HCT116 (cell line): ENCODE results near the gene COL5A2. TPM values are rescaled to one million over a fixed set of nuclear protein-coding genes. Genes with fewer than 3 reads are reported as not detected.

Experiments used
- ATAC-seq: fragments of 200-7000 bp; cut with Tn5 transposase; 2 replicates; pipeline ENCODE4 v1.9.1; 2020; ENCODE audit warnings: mild to moderate bottlenecking, moderate library complexity
- BruUV-seq: library from RNA; stranded (reverse); fragments of 400-500 nt; replicated peaks from 2 replicates; lab custom pipeline; 2021; lab: Mats Ljungman, UMichigan
- CTCF ChIA-PET: fragments of 300-600 bp; sonication (Branson Sonifier 250); formaldehyde crosslinking; loops from one replicate; lab custom pipeline; 2021; ENCODE audit warnings: antibody characterized with exemption; lab: Charles Lee
- POLR2A ChIA-PET: fragments of 300-600, 350-600 bp; sonication (Branson Sonifier 250); formaldehyde crosslinking; loops from one replicate; lab custom pipeline; 2021; ENCODE audit warnings: antibody characterized with exemption; lab: Charles Lee
- RAD21 ChIA-PET, 2 experiments: fragments of 300-600 bp; sonication (Branson Sonifier 250); formaldehyde crosslinking; loops; one replicate each; lab custom pipeline; 2023; ENCODE audit warnings: low total read pairs in 2 of 2; ENCODE audit not compliant: uncharacterized antibody in 2 of 2, unreplicated experiment in 2 of 2, low non-redundant PET in 1 of 2; lab: Charles Lee
- DNase-seq: peaks from one replicate; pipeline ENCODE4 v3.0.0-alpha.2; 2010; ENCODE audit warnings: low read depth, low spot score
- H2AFZ ChIP-seq: fragments of 200-600 bp; shearing (Covaris generic), sonication (generic); 2 replicates; pipeline ENCODE4 v1.6.1; 2017; ENCODE audit warnings: low read depth, mixed run types, mixed read lengths, antibody characterized with exemption, low read length; ENCODE audit not compliant: poor library complexity, severe bottlenecking
- H3K27ac ChIP-seq: 2 replicates; pipeline ENCODE4 v1.5.1; 2012; ENCODE audit warnings: low read depth, low read length
- H3K27me3 ChIP-seq: fragments of 200-600 bp; sonication (generic); 2 replicates; pipeline ENCODE4 v1.6.1; 2016; ENCODE audit warnings: mixed run types, low read length, mixed read lengths; ENCODE audit not compliant: insufficient read depth
- H3K36me3 ChIP-seq, 2 experiments: fragments of 200-500 bp in 1 of 2; fragments of 200-600 bp in 1 of 2; sonication (Bioruptor generic) in 1 of 2; sonication (generic) in 1 of 2; 2 replicates each; pipeline versions ENCODE4 v1.5.1 to v1.6.1; 2014 to 2016; ENCODE audit warnings: low read length in 2 of 2, inconsistent platforms in 1 of 2, mixed read lengths in 1 of 2, mixed run types in 1 of 2; ENCODE audit not compliant: insufficient read depth in 2 of 2, control insufficient read depth in 1 of 2
- H3K4me1 ChIP-seq, 2 experiments: fragments of 200-600 bp in 1 of 2; sonication (generic) in 1 of 2; 2 replicates each; pipeline versions ENCODE4 v1.5.1 to v1.6.1; 2012 to 2017; ENCODE audit warnings: low read length in 2 of 2, inconsistent platforms in 1 of 2, mild to moderate bottlenecking in 1 of 2, mixed read lengths in 1 of 2, mixed run types in 1 of 2, moderate library complexity in 1 of 2; ENCODE audit not compliant: insufficient read depth in 2 of 2, control insufficient read depth in 1 of 2
- H3K4me2 ChIP-seq: fragments of 200-600 bp; sonication (generic); 2 replicates; pipeline ENCODE4 v1.6.1; 2017; ENCODE audit warnings: mixed run types, low read length, mixed read lengths
- H3K4me3 ChIP-seq, 2 experiments: fragments of 200-600 bp in 1 of 2; sonication (generic) in 1 of 2; replicated peaks in 1 of 2; 2 replicates each; pipeline ENCODE4 v1.5.1; 2011 to 2016; ENCODE audit warnings: low read length in 2 of 2, control low read depth in 1 of 2, low read depth in 1 of 2, mild to moderate bottlenecking in 1 of 2, mixed read lengths in 1 of 2, mixed run types in 1 of 2
- H3K79me2 ChIP-seq: fragments of 200-600 bp; sonication (generic); 2 replicates; pipeline ENCODE4 v1.6.1; 2017; ENCODE audit warnings: mild to moderate bottlenecking, mixed run types, low read length, moderate library complexity, mixed read lengths; ENCODE audit not compliant: insufficient read depth
- H3K9ac ChIP-seq: fragments of 200-600 bp; sonication (generic); 2 replicates; pipeline ENCODE4 v1.6.1; 2016; ENCODE audit warnings: low read length, mixed read lengths
- H3K9me2 ChIP-seq: fragments of 200-600 bp; sonication (generic), shearing (Covaris generic); 2 replicates; pipeline ENCODE4 v1.6.1; 2017; ENCODE audit warnings: mixed run types, mild to moderate bottlenecking, moderate library complexity; ENCODE audit not compliant: insufficient read depth
- H3K9me3 ChIP-seq, 2 experiments: fragments of 200-500 bp in 1 of 2; fragments of 200-600 bp in 1 of 2; sonication (Bioruptor generic) in 1 of 2; sonication (generic) in 1 of 2; 2 replicates each; pipeline ENCODE4 v1.6.1; 2014 to 2017; ENCODE audit warnings: low read length in 2 of 2, mixed read lengths in 2 of 2, inconsistent platforms in 1 of 2, low read depth in 1 of 2, mild to moderate bottlenecking in 1 of 2, mixed run types in 1 of 2, moderate library complexity in 1 of 2; ENCODE audit not compliant: control insufficient read depth in 1 of 2, insufficient read depth in 1 of 2
- H4K20me1 ChIP-seq: fragments of 200-600 bp; sonication (generic), shearing (Covaris generic); 2 replicates; pipeline ENCODE4 v1.6.1; 2017; ENCODE audit warnings: mixed run types, mild to moderate bottlenecking, moderate library complexity; ENCODE audit not compliant: insufficient read depth
- ATF3 ChIP-seq: IDR thresholded peaks from 2 replicates; pipeline ENCODE4 v1.6.1; 2012
- CEBPB ChIP-seq: IDR thresholded peaks from 2 replicates; pipeline ENCODE4 v1.6.1; 2012; ENCODE audit warnings: low read depth
- EGR1 ChIP-seq: IDR thresholded peaks from 2 replicates; pipeline ENCODE4 v1.6.1; 2012; ENCODE audit warnings: low read depth
- EZH2 ChIP-seq: fragments of 200-600 bp; sonication (generic); IDR thresholded peaks from 2 replicates; pipeline ENCODE4 v1.6.1; 2017; ENCODE audit warnings: antibody characterized with exemption, mixed run types
- EZH2phosphoT487 ChIP-seq: fragments of 200-600 bp; IDR thresholded peaks from 2 replicates; pipeline ENCODE4 v1.6.1; 2018; ENCODE audit warnings: antibody characterized with exemption, borderline replicate concordance
- JUND ChIP-seq: IDR thresholded peaks from 2 replicates; pipeline ENCODE4 v1.6.1; 2012
- RAD21 ChIP-seq: IDR thresholded peaks from 2 replicates; pipeline ENCODE4 v1.6.1; 2012; ENCODE audit warnings: low read depth, mild to moderate bottlenecking
- SIN3A ChIP-seq: IDR thresholded peaks from 2 replicates; pipeline ENCODE4 v1.6.1; 2012; ENCODE audit warnings: low read depth
- SP1 ChIP-seq: IDR thresholded peaks from 2 replicates; pipeline ENCODE4 v1.6.1; 2012; ENCODE audit warnings: low read depth
- SRF ChIP-seq: IDR thresholded peaks from 2 replicates; pipeline ENCODE4 v1.6.1; 2012; ENCODE audit warnings: low read depth
- TCF7L2 ChIP-seq: IDR thresholded peaks from 2 replicates; pipeline ENCODE4 v1.7.0; 2011; ENCODE audit warnings: borderline replicate concordance, inconsistent platforms; ENCODE audit not compliant: insufficient read depth, insufficient read length; ENCODE audit errors: extremely low read depth
- ZBTB33 ChIP-seq: IDR thresholded peaks from 2 replicates; pipeline ENCODE4 v1.6.1; 2011; ENCODE audit warnings: mild to moderate bottlenecking, low read length, moderate library complexity; ENCODE audit not compliant: insufficient replicate concordance; ENCODE audit errors: extremely low read depth
- intact Hi-C: fragments of 100-400 bp; cut with micrococcal nuclease; formaldehyde crosslinking; loops from 2 replicates; pipeline ENCODE4 v1.10.0; 2022
- total RNA-seq: library from RNA; stranded (reverse); gene quantifications from one replicate; pipeline ENCODE4 v1.2.1, GENCODE V29; 2021; ENCODE audit not compliant: unreplicated experiment
- TF ChIP-seq, protein P1 (sequence below), 3 experiments: fragments of 200-600 bp in 1 of 3; sonication (generic) in 1 of 3; IDR thresholded peaks in 2 of 3; conservative IDR thresholded peaks in 1 of 3; 2 replicates each; pipeline ENCODE4 v1.5.1; 2012 to 2017; ENCODE audit warnings: low read depth in 2 of 3, low read length in 2 of 3, antibody characterized with exemption in 1 of 3, borderline replicate concordance in 1 of 3, control low read depth in 1 of 3, mild to moderate bottlenecking in 1 of 3, mixed read lengths in 1 of 3, mixed run types in 1 of 3, moderate library complexity in 1 of 3; ENCODE audit not compliant: insufficient read depth in 1 of 3
- TF ChIP-seq, protein P2 (sequence below): IDR thresholded peaks from 2 replicates; pipeline ENCODE4 v1.6.1; 2012; ENCODE audit warnings: low read depth

Gene COL5A2
- total RNA-seq, 1 experiment from 2014 or later: 2.3 TPM

- no TSS peak for BruUV-seq
- RAD21 ChIA-PET: no interaction called here
- H3K4me2 ChIP-seq: no peak overlapping the region
These were observed 17.0 kb downstream of the COL5A2 start for GRCh38 chr2:189162566-189162965.

More at GRCh38 chr2:189162566-189162965, 17.0 kb downstream of the COL5A2 start:
- H3K27me3 ChIP-seq: no peaks in the 10 kb centered on the region
- H4K20me1 ChIP-seq: no peaks in the 10 kb centered on the region
- intact Hi-C loops: no loop called here
- no peaks in the 10 kb centered on the region for H3K9me3 ChIP-seq
- DNase-seq: no peak
- no peak overlapping the region for H3K9ac ChIP-seq
- H2AFZ ChIP-seq: no peak overlapping the region
- ChIA-PET POLR2A (no interaction called here), CTCF (interaction anchor here (1.5 kb wide), 1 partner anchor 20 kb away, joined by 4 read pairs; no protein-coding TSS in a partner anchor)
- H3K4me3 ChIP-seq: no peak overlapping the region
- no peaks in the 10 kb centered on the region for H3K4me1 ChIP-seq
- no peak overlapping the region for H3K27ac ChIP-seq
- TF ChIP-seq ATF3 (no peak), SP1 (no peak), JUND (no peak), EGR1 (no peak), SIN3A (no peak), RAD21 (no peak), EZH2phosphoT487 (no peak), SRF (no peak), TCF7L2 (no peak), EZH2 (no peak), ZBTB33 (no peak), CEBPB (no peak)
- TF ChIP-seq, protein P1, sequence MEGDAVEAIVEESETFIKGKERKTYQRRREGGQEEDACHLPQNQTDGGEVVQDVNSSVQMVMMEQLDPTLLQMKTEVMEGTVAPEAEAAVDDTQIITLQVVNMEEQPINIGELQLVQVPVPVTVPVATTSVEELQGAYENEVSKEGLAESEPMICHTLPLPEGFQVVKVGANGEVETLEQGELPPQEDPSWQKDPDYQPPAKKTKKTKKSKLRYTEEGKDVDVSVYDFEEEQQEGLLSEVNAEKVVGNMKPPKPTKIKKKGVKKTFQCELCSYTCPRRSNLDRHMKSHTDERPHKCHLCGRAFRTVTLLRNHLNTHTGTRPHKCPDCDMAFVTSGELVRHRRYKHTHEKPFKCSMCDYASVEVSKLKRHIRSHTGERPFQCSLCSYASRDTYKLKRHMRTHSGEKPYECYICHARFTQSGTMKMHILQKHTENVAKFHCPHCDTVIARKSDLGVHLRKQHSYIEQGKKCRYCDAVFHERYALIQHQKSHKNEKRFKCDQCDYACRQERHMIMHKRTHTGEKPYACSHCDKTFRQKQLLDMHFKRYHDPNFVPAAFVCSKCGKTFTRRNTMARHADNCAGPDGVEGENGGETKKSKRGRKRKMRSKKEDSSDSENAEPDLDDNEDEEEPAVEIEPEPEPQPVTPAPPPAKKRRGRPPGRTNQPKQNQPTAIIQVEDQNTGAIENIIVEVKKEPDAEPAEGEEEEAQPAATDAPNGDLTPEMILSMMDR (IDR thresholded peaks at IDR 0.05 in 2 of 3, conservative IDR thresholded peaks at IDR 0.05 in 1 of 3; ENCODE audit: borderline replicate concordance in 1 of 3, insufficient read depth in 1 of 3, low read depth in 2 of 3, low read length in 2 of 3): no peak
- TF ChIP-seq, protein P2, sequence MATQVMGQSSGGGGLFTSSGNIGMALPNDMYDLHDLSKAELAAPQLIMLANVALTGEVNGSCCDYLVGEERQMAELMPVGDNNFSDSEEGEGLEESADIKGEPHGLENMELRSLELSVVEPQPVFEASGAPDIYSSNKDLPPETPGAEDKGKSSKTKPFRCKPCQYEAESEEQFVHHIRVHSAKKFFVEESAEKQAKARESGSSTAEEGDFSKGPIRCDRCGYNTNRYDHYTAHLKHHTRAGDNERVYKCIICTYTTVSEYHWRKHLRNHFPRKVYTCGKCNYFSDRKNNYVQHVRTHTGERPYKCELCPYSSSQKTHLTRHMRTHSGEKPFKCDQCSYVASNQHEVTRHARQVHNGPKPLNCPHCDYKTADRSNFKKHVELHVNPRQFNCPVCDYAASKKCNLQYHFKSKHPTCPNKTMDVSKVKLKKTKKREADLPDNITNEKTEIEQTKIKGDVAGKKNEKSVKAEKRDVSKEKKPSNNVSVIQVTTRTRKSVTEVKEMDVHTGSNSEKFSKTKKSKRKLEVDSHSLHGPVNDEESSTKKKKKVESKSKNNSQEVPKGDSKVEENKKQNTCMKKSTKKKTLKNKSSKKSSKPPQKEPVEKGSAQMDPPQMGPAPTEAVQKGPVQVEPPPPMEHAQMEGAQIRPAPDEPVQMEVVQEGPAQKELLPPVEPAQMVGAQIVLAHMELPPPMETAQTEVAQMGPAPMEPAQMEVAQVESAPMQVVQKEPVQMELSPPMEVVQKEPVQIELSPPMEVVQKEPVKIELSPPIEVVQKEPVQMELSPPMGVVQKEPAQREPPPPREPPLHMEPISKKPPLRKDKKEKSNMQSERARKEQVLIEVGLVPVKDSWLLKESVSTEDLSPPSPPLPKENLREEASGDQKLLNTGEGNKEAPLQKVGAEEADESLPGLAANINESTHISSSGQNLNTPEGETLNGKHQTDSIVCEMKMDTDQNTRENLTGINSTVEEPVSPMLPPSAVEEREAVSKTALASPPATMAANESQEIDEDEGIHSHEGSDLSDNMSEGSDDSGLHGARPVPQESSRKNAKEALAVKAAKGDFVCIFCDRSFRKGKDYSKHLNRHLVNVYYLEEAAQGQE: no peak
- no peaks in the 10 kb centered on the region for H3K9me2 ChIP-seq
- no peaks in the 10 kb centered on the region for H3K79me2 ChIP-seq
- ATAC-seq: no peak
- H3K36me3 ChIP-seq: no peaks in the 10 kb centered on the region
